ENCODE data around the gene FKBP6. TPM values are rescaled to one million over a fixed set of nuclear protein-coding genes. Genes with fewer than 3 reads are reported as not detected.
"Not testable (repeated sequence)": the region's sequence is repeated elsewhere in the genome, so short reads cannot be mapped to it uniquely, and the experiment has no call there.

FKBP6 gene
- polyA plus RNA-seq, 4 donors, result 0.29 to 0.90 (median 0.78) TPM; not detected in 1

GRCh38 chr7:73323434-73324080 is 4.4 kb upstream of the FKBP6 start:
- DNase-seq (ENCODE audit: low read depth in 4 of 4, low spot score in 2 of 4), result not testable (repeated sequence)

GRCh38 chr7:73324081-73324845 is 3.7 kb upstream of the FKBP6 start:
- DNase-seq (ENCODE audit: low read depth in 4 of 4, low spot score in 2 of 4), result peak in 1 of 4 donors; percentile 28

GRCh38 chr7:73325424-73325823 is 2.5 kb upstream of the FKBP6 start:
- not testable (repeated sequence) for DNase-seq (ENCODE audit: low read depth in 4 of 4, low spot score in 2 of 4)

- DNase-seq (ENCODE audit: low read depth in 4 of 4, low spot score in 2 of 4), result not testable (repeated sequence)
Measured at GRCh38 chr7:73327449-73327848, 512 bp upstream of the FKBP6 start.

- no peak for DNase-seq (ENCODE audit: low read depth in 4 of 4, low spot score in 2 of 4)
Measured at GRCh38 chr7:73328696-73329095, 735 bp downstream of the FKBP6 start.

GRCh38 chr7:73329861-73330581 is 2.1 kb downstream of the FKBP6 start:
- DNase-seq (ENCODE audit: low read depth in 4 of 4, low spot score in 2 of 4), result no peak

- DNase-seq (ENCODE audit: low read depth in 4 of 4, low spot score in 2 of 4), result no peak
Measured at GRCh38 chr7:73330772-73331171, 2.8 kb downstream of the FKBP6 start.

- DNase-seq (ENCODE audit: low read depth in 4 of 4, low spot score in 2 of 4), result no peak
Measured at GRCh38 chr7:73332447-73332846, 4.5 kb downstream of the FKBP6 start.

- DNase-seq (ENCODE audit: low read depth in 4 of 4, low spot score in 2 of 4), result no peak
Measured at GRCh38 chr7:73338321-73338720, 10.4 kb downstream of the FKBP6 start.

GRCh38 chr7:73340514-73340913 is 12.6 kb downstream of the FKBP6 start:
- no peak for DNase-seq (ENCODE audit: low read depth in 4 of 4, low spot score in 2 of 4)

- no peak for DNase-seq (ENCODE audit: low read depth in 4 of 4, low spot score in 2 of 4)
Measured at GRCh38 chr7:73341877-73342276, 13.9 kb downstream of the FKBP6 start.

- DNase-seq (ENCODE audit: low read depth in 4 of 4, low spot score in 2 of 4), result peak in 2 of 4 donors; percentile 42 to 62
Measured at GRCh38 chr7:73342645-73343044, 14.7 kb downstream of the FKBP6 start.

- DNase-seq (ENCODE audit: low read depth in 4 of 4, low spot score in 2 of 4), result no peak
Measured at GRCh38 chr7:73343671-73344380, 15.9 kb downstream of the FKBP6 start.

GRCh38 chr7:73345538-73345937 is 17.6 kb downstream of the FKBP6 start:
- no peak for DNase-seq (ENCODE audit: low read depth in 4 of 4, low spot score in 2 of 4)

GRCh38 chr7:73345951-73346350 is 18.0 kb downstream of the FKBP6 start:
- no peak for DNase-seq (ENCODE audit: low read depth in 4 of 4, low spot score in 2 of 4)

GRCh38 chr7:73349763-73350162 is 21.8 kb downstream of the FKBP6 start:
- no peak for DNase-seq (ENCODE audit: low read depth in 4 of 4, low spot score in 2 of 4)

- DNase-seq (ENCODE audit: low read depth in 4 of 4, low spot score in 2 of 4), result no peak
Measured at GRCh38 chr7:73350306-73351068, 22.5 kb downstream of the FKBP6 start.

GRCh38 chr7:73351447-73352167 is 23.6 kb downstream of the FKBP6 start:
- DNase-seq (ENCODE audit: low read depth in 4 of 4, low spot score in 2 of 4), result no peak

GRCh38 chr7:73352784-73353183 is 24.8 kb downstream of the FKBP6 start:
- DNase-seq (ENCODE audit: low read depth in 4 of 4, low spot score in 2 of 4), result no peak

Data from left renal cortex interstitium (tissue), 4 donors.